Measurements from ENCODE around the gene AFP. TPM values are rescaled to one million over a fixed set of nuclear protein-coding genes. Genes with fewer than 3 reads are reported as not detected.

AFP gene
- total RNA-seq, 1 experiment from 2014 or later: 4.9 TPM

DNA sequence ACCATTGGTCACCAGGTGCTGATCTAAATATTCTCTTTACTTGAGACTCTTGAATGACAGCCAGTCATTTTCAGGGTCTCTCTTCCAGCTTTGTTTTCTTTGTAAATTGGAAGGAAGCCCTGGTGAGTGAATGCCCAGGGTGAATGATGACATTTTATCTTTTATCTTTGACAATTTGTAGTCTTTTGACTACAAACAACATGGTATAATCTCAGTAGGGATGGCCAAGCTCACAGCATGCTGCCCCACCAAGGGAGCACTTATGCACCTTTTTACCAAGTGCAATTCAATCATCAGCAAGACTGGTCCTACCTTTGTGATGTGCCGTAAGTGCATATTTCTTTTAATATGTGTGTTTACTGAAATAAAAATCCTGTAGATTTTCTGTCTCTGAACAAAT is 51.2 kb downstream of the AFP start:
- Histone ChIP-seq H2BK5ac (ENCODE audit: insufficient read length, low read length) (no peak overlapping the region), H2AK5ac (ENCODE audit: insufficient read length, low read length) (no peak overlapping the region), H4K5ac (ENCODE audit: insufficient read length, low read depth, low read length) (no peak overlapping the region), H3K9ac (ENCODE audit: extremely low read depth, insufficient read length, low read length) (no peak overlapping the region), H3K14ac (ENCODE audit: insufficient read depth, low read length) (no peak overlapping the region), H3K23me2 (ENCODE audit: insufficient read length, low read depth, low read length, poor library complexity, severe bottlenecking) (no peaks in the 10 kb centered on the region), H3K18ac (ENCODE audit: insufficient read length, low read depth, low read length) (no peak overlapping the region), H3K4me1 (ENCODE audit: insufficient read depth, low read length) (peaks cover 4% of the 10 kb centered on the region; the same call in 1 of the 2 replicates), H4K91ac (ENCODE audit: insufficient read length, low read depth, low read length) (no peak overlapping the region), H2AFZ (ENCODE audit: low read length) (no peak overlapping the region), H2BK20ac (ENCODE audit: low read depth, low read length, poor library complexity, severe bottlenecking) (no peak overlapping the region), H3T11ph (ENCODE audit: low read length) (no peak overlapping the region), H4K20me1 (ENCODE audit: control insufficient read depth, insufficient read depth, insufficient read length) (no peaks in the 10 kb centered on the region), H2BK15ac (ENCODE audit: low read depth, low read length) (no peak overlapping the region), H3K23ac (ENCODE audit: insufficient read length, low read depth, low read length) (no peak overlapping the region), H4K8ac (replicated peaks; ENCODE audit: insufficient read length, low read depth, low read length) (no peak overlapping the region), H2BK120ac (ENCODE audit: low read depth, low read length, poor library complexity, severe bottlenecking) (no peak overlapping the region), H3K27ac (ENCODE audit: insufficient read length, low read depth, low read length) (no peak overlapping the region), H3K56ac (ENCODE audit: insufficient read length, low read depth, low read length) (no peak overlapping the region), H3K9me3 (ENCODE audit: control insufficient read depth, low read depth, low read length) (no peaks in the 10 kb centered on the region), H3K4me2 (ENCODE audit: insufficient read depth, insufficient read length, low read length) (no peak overlapping the region), H3K27me3 (ENCODE audit: insufficient read depth, low read length) (no peaks in the 10 kb centered on the region), H3K79me1 (ENCODE audit: insufficient read depth, low read depth, low read length, poor library complexity, severe bottlenecking) (no peaks in the 10 kb centered on the region), H3K79me2 (ENCODE audit: insufficient read depth, low read length) (no peaks in the 10 kb centered on the region), H3K4ac (ENCODE audit: low read depth, low read length) (no peak overlapping the region), H2BK12ac (ENCODE audit: insufficient read length, low read depth, low read length) (no peak overlapping the region)
- no peak overlapping the region for H3K27ac Mint-ChIP-seq
- no peak for DNase-seq
- no peak for TF ChIP-seq CTCF (conservative IDR thresholded peaks at IDR 0.05)
- H3K4me1 Mint-ChIP-seq: peaks cover 13 to 21% of the 10 kb centered on the region in 2 experiments
- WGBS (ENCODE audit: extremely low coverage, insufficient read length, low lambda C conversion rate): no CpG with 5 or more reads among the region's 1 CpG
- no peaks in the 10 kb centered on the region for H3K36me3 Mint-ChIP-seq (ENCODE audit: insufficient read depth in 1 of 3, low read depth in 3 of 3)
- no peaks in the 10 kb centered on the region; a peak in 1 of 5 replicates for H3K9me3 Mint-ChIP-seq
- no peak overlapping the region for H3K4me3 Mint-ChIP-seq
- H3K27me3 Mint-ChIP-seq (ENCODE audit: low read depth): no peaks in the 10 kb centered on the region
